Heart right ventricle (tissue), 16 donors: ENCODE data around the gene MAP3K5. TPM values are rescaled to one million over a fixed set of nuclear protein-coding genes. Genes with fewer than 3 reads are reported as not detected.

ENCODE experiments used
- ATAC-seq, 8 donors: fragments of 200-7000 bp; cut with Tn5 transposase; one replicate each; pipeline ENCODE4 v1.9.1; 2020; ENCODE audit warnings: mild to moderate bottlenecking in 8 of 8, moderate library complexity in 8 of 8, moderate number of reproducible peaks in 1 of 8
- DNase-seq, 2 donors: peaks; one replicate each; pipeline ENCODE4 v3.0.0-alpha.2; 2020
- H3K27ac ChIP-seq, 10 donors: fragments of 200-600 bp; sonication (generic) in 2 of 10; one replicate each; pipeline versions ENCODE4 v1.5.0 to v1.8.0; 2020 to 2022; ENCODE audit warnings: mild to moderate bottlenecking in 3 of 10
- H3K27me3 ChIP-seq, 7 donors: fragments of 200-600 bp; one replicate each; pipeline ENCODE4 v1.8.0; 2021 to 2022; ENCODE audit warnings: mild to moderate bottlenecking in 2 of 7
- H3K36me3 ChIP-seq, 9 donors: fragments of 200-600 bp; sonication (generic) in 1 of 9; one replicate each; pipeline versions ENCODE4 v1.5.0 to v1.8.0; 2020 to 2022; ENCODE audit warnings: mild to moderate bottlenecking in 2 of 9
- H3K4me1 ChIP-seq, 9 donors: fragments of 200-600 bp; sonication (generic) in 1 of 9; one replicate each; pipeline versions ENCODE4 v1.5.0 to v1.8.0; 2020 to 2022; ENCODE audit warnings: mild to moderate bottlenecking in 4 of 9
- H3K4me3 ChIP-seq, 10 donors: fragments of 200-600 bp; sonication (generic) in 2 of 10; one replicate each; pipeline versions ENCODE4 v1.5.0 to v1.8.0; 2020 to 2022; ENCODE audit warnings: mild to moderate bottlenecking in 7 of 10, moderate library complexity in 2 of 10
- H3K9me3 ChIP-seq, 11 donors: fragments of 200-600 bp in 10 of 11; sonication (generic) in 2 of 11; one replicate each; pipeline versions ENCODE4 v1.5.0 to v1.8.0; 2013 to 2022; ENCODE audit warnings: mild to moderate bottlenecking in 2 of 11, control low read depth in 1 of 11, moderate library complexity in 1 of 11
- CTCF ChIP-seq, 9 donors: fragments of 200-600 bp; sonication (generic) in 2 of 9; IDR thresholded peaks; one replicate each; pipeline versions ENCODE4 v1.5.0 to v1.8.0; 2021 to 2022; ENCODE audit warnings: antibody characterized with exemption in 9 of 9, mild to moderate bottlenecking in 5 of 9, moderate library complexity in 1 of 9
- WGBS, 2 donors: extraction: QIAGEN DNeasy Blood & Tissue Kit; methylation state at CpG; one replicate each; pipeline ENCODE4 v1.1.7; 2013; ENCODE audit warnings: inconsistent platforms in 1 of 2; 5-methylcytosine and 5-hydroxymethylcytosine counted together
- intact Hi-C, 10 donors: fragments of 100-400 bp; cut with DNase I; formaldehyde crosslinking; loops; one replicate each; pipeline versions ENCODE4 v1.11.1 to v1.14.2; 2022
- polyA plus RNA-seq, 2 donors: library from polyadenylated mRNA; stranded (reverse); fragments of 200-250 nt; gene quantifications; one replicate each; pipeline ENCODE4 v1.2.3, GENCODE V29; 2013
- total RNA-seq, 10 donors: library from RNA; stranded (reverse); fragmentation: NEBNext Ultra II Directional in 3 of 10; extraction: Animal tissue kit (Norgen Biotek cat#: 25700) in 3 of 10; gene quantifications; one replicate each; pipeline versions ENCODE4 v1.2.1 to v1.2.4, GENCODE V29; 2021 to 2023
- donor health status: Arrhythmogenic right ventricular cardiomyopathy.
- donor health status: ischemic (EF 13 %, LVEDD 7.1; RV severe dilation, severe dysfunction).
- donor health status: healthy with polysubstance abuse.
- donor health status: DM: no; HTN: yes; CAD: no.
- donor health status: DM: no; HTN: no; CAD: no.
- donor health status: ischemic (EF 25% LVEDD 6.9; RV normal size, moderate dysfunction).
- donor health status: ischemic (EF 25% LVEDD 5.7; RV mildly dilated, moderate dysfunction).
- donor health status: healthy.
- donor health status: DM: yes; HTN: yes; CAD: no.
- donor health status: Ischemic cardiomyopathy.
- donor health status: ischemic (EF 35%, LVEDD 5.7; RV mildly dilated, moderate dysfunction).
- donor health status: nonischemic (EF 11% LVEDD 7.7; RV severe dilation, severe dysfunction).
- donor health status: DM: yes; HTN: yes; CAD: no.
- donor health status: PGD.
- donor health status: ischemic (EF 29% LVEDD 5.4; RV normal size, mild dysfunction).
- donor health status: nonischemic (EF 23%, LVEDD 6.1; RV moderate dilation, normal function).

The MAP3K5 gene
- total and polyA plus RNA-seq, 12 donors = 5.1 to 35.7 (median 27.8) TPM

- Histone ChIP-seq H3K27me3 (no peaks in the 10 kb centered on the region), H3K36me3 (peaks cover 0 to 28% (median 7%) of the 10 kb centered on the region in 9 donors), H3K4me1 (peaks cover 0 to 12% (median 0%) of the 10 kb centered on the region in 9 donors), H3K27ac (no peak overlapping the region), H3K4me3 (no peak overlapping the region), H3K9me3 (no peaks in the 10 kb centered on the region)
- 76 to 86% methylated on average over 3 of the region's 3 CpGs for WGBS, 2 donors
- no peak for TF ChIP-seq CTCF (IDR thresholded peaks at IDR 0.05)
- DNase-seq = no peak
- no peak for ATAC-seq
- intact Hi-C loops = no loop called here
Measured at GRCh38 chr6:136668571-136668970, 123.7 kb downstream of the MAP3K5 start.

- Histone ChIP-seq H3K4me3 (no peak overlapping the region), H3K9me3 (no peaks in the 10 kb centered on the region), H3K27me3 (no peaks in the 10 kb centered on the region), H3K36me3 (peaks cover 0 to 28% (median 7%) of the 10 kb centered on the region in 9 donors), H3K4me1 (peaks cover 0 to 12% (median 0%) of the 10 kb centered on the region in 9 donors), H3K27ac (no peak overlapping the region)
- intact Hi-C loops = no loop called here
- 100% methylated on average over 1 of the region's 1 CpG for WGBS, 2 donors
- no peak for DNase-seq
- no peak for ATAC-seq
- TF ChIP-seq CTCF (IDR thresholded peaks at IDR 0.05) = no peak
Measured at GRCh38 chr6:136666041-136666440, 126.2 kb downstream of the MAP3K5 start.

DNA sequence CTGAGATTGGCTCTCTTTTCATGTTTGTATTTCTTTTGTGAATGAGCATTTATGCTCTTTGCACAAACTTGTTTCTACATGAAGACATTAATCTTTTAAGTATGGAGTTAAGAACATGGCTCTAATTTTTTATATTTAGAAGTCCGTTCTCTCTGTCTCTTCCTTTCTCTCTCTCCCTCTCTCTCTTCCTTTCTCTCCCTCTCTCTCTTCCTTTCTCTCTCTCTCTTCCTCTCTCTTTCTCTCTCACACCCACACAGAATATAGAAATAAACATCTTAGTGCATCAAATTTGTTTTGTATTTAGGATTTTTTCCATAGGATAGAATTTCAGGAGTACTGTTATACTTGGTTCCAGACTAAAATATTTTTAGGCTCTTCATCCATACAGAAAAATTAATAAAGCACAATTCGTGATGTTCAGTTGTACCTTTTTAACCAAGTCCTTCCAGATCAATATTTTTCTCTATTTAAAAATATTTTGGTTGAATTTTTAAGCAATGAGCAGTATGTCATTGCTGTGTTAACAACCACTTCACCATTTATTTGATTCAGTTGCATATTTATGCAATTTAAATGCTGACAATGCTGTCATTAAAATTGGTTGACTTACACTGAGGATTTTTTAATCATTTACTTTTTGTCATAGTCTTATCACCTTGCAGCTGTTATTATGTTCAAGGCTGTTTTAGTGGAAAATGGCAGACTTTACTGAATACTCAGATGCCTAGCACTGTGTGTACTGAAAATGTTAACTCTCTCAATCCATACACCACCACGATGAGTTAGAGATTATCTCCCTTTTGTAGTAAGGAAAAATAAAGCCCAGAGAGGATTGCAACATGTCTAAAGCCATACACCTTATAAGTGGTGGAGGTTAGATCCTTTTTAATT lies 129.7 kb downstream of the MAP3K5 start:
- no peak overlapping the region for H3K4me3 ChIP-seq
- H3K36me3 ChIP-seq = peaks cover 0 to 36% (median 7%) of the 10 kb centered on the region in 9 donors
- no peaks in the 10 kb centered on the region for H3K9me3 ChIP-seq
- TF ChIP-seq CTCF (IDR thresholded peaks at IDR 0.05) = no peak
- no peaks in the 10 kb centered on the region for H3K4me1 ChIP-seq
- no peak overlapping the region for H3K27ac ChIP-seq
- no peak for DNase-seq
- ATAC-seq = no peak
- intact Hi-C loops = no loop called here
- 73 to 84% methylated on average over 3 of the region's 3 CpGs for WGBS, 2 donors
- no peaks in the 10 kb centered on the region for H3K27me3 ChIP-seq

- ATAC-seq = no peak
- H3K4me1 ChIP-seq = no peaks in the 10 kb centered on the region
- no peak overlapping the region for H3K27ac ChIP-seq
- H3K27me3 ChIP-seq = no peaks in the 10 kb centered on the region
- DNase-seq = no peak
- 88 to 93% methylated on average over 1 of the region's 1 CpG for WGBS, 2 donors
- H3K36me3 ChIP-seq = peaks cover 0 to 41% (median 5%) of the 10 kb centered on the region in 9 donors
- intact Hi-C loops = no loop called here
- no peak overlapping the region for H3K4me3 ChIP-seq
- TF ChIP-seq CTCF (IDR thresholded peaks at IDR 0.05) = no peak
- no peaks in the 10 kb centered on the region for H3K9me3 ChIP-seq
Measured at GRCh38 chr6:136660727-136661126, 131.6 kb downstream of the MAP3K5 start.
